SHP77 treated with DMSO at 0.1 percent for 48 hours (cell line): ENCODE data around the gene SLC8A1.

Source experiments
- DNase-seq: peaks from one replicate; lab custom pipeline; 2025; lab: John Stamatoyannopoulos, UW

The SLC8A1 gene

GRCh38 chr2:40047406-40047805, 404.5 kb downstream of the SLC8A1 start:
- no peak for DNase-seq
